Stomach (tissue), 4 donors: Measurements from ENCODE around the gene ADD1.

Experiments
- POLR2A ChIP-seq, 4 donors: fragments of 450-650 bp; IDR thresholded peaks; one replicate each; pipeline ENCODE4 v1.6.1; 2016; ENCODE audit warnings: antibody characterized with exemption in 4 of 4, control low read depth in 2 of 4, mild to moderate bottlenecking in 1 of 4, moderate library complexity in 1 of 4
- TF ChIP-seq, protein P1 (sequence below), 7 experiments: fragments of 450-650 bp in 4 of 7; fragments of 200-600 bp in 3 of 7; sonication (generic) in 3 of 7; IDR thresholded peaks; one replicate each; pipeline ENCODE4 v1.5.1; 2016 to 2019; ENCODE audit warnings: antibody characterized with exemption in 7 of 7, control low read depth in 2 of 7, mild to moderate bottlenecking in 1 of 7

DNA sequence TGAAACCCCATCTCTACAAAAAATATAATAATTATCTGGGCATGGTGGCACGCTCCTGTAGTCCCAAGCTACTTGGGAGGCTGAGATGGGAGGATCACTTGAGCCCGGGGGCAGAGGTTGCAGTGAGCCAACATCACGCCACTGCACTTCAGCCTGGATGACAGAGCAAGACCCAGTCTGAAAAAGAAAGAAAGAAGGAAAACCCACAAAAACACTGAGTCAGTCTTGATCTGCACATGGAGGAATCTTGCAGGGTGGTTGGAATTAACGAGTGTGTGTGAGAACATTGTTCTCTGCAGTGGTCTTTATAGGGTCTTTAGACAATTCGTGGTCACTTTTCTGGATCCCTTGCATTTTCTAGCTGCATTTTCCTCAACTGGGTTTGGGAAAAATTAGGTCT lies 23.2 kb downstream of the ADD1 start:
- TF ChIP-seq, protein P1, sequence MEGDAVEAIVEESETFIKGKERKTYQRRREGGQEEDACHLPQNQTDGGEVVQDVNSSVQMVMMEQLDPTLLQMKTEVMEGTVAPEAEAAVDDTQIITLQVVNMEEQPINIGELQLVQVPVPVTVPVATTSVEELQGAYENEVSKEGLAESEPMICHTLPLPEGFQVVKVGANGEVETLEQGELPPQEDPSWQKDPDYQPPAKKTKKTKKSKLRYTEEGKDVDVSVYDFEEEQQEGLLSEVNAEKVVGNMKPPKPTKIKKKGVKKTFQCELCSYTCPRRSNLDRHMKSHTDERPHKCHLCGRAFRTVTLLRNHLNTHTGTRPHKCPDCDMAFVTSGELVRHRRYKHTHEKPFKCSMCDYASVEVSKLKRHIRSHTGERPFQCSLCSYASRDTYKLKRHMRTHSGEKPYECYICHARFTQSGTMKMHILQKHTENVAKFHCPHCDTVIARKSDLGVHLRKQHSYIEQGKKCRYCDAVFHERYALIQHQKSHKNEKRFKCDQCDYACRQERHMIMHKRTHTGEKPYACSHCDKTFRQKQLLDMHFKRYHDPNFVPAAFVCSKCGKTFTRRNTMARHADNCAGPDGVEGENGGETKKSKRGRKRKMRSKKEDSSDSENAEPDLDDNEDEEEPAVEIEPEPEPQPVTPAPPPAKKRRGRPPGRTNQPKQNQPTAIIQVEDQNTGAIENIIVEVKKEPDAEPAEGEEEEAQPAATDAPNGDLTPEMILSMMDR (IDR thresholded peaks at IDR 0.05) = no peak
- TF ChIP-seq POLR2A (IDR thresholded peaks at IDR 0.05) = no peak
